Measurements from ENCODE around the gene HSD17B14.

DNA sequence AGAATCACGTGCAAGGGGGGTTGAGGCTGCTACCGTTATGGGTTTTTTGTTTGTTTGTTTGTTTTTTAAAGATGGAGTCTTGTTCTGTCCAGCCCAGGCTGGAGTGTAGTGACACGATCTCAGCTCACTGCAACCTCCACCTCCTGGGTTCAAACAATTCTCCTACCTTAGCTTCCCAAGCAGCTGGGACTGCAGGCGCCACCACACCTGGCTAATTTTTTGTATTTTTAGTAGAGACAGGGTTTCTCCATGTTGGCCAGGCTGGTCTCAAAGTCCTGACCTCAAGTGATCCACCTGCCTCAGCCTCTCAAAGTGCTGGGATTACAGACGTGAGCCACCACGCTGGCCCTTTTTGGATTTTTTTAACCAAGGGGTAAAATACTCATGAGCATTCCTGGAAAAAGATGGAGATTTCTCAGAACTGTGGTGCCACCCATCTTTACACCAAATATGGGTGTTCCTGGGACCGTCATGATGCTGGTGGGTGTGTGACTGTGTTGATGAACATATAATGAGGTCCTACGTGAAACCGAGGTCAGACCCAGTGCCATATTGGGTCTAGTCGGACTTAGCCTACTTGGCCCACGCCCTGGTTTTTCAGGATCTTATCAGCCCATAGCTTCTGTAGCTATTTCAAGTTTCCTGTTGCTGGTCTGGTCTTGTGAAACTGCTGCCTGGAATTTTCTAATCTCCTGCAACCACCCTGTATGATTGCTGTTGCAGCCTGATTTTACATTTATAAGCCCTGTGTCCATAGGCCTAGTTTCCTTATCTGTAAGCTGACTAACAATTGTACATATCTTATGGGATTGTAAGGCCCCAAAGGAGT, 42.1 kb upstream of the HSD17B14 start:
- TF ChIP-seq GATA3 (IDR thresholded peaks at IDR 0.05; ENCODE audit: low read depth, low read length) (no peak), GATA2 (IDR thresholded peaks at IDR 0.05; ENCODE audit: low read depth, low read length) (no peak)
